ENCODE data around the gene PTPRN2. TPM values are rescaled to one million over a fixed set of nuclear protein-coding genes. Genes with fewer than 3 reads are reported as not detected.

Gene PTPRN2
- total RNA-seq, 2 experiments from 2014 or later = 0.70 TPM; not detected in 1

DNA sequence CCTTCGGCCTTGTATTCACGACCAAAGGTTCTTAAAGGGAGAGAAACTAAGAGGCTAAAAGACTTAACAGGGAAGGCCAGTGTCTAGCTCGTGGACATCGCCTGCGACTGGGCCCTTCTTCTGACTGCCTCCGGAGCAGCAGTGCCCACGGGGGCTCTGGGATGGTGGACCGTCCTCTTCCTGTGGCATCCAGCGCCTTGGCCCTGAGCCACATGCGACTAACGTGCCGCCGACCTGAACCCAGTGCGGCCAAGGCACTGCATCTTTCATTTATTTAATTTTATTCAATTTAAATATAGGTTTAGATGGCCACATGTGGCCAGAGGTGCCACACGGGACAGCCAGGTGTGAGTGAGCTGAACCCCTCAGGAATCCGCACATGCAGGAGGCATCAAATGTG is 451.7 kb downstream of the PTPRN2 start:
- Histone ChIP-seq H2AFZ (ENCODE audit: low read length) (no peak overlapping the region), H3K79me2 (ENCODE audit: insufficient read depth, low read depth, low read length) (no peaks in the 10 kb centered on the region), H3K4me3 (ENCODE audit: low read depth, low read length, poor library complexity, severe bottlenecking) (no peak overlapping the region), H3K27ac (ENCODE audit: low read depth, low read length, poor library complexity, severe bottlenecking) (no peak overlapping the region), H3K9me3 (ENCODE audit: low read length) (no peaks in the 10 kb centered on the region; the same call in 1 of the 2 replicates), H3K36me3 (ENCODE audit: insufficient read depth, low read length) (no peaks in the 10 kb centered on the region), H4K20me1 (ENCODE audit: insufficient read depth, low read length) (no peaks in the 10 kb centered on the region), H3K4me2 (ENCODE audit: low read length) (no peak overlapping the region), H3K9me2 (ENCODE audit: insufficient read depth, low read length) (no peaks in the 10 kb centered on the region), H3K4me1 (ENCODE audit: insufficient read depth, low read length, poor library complexity, severe bottlenecking) (no peaks in the 10 kb centered on the region)
- no peak for TF ChIP-seq EZH2phosphoT487 (IDR thresholded peaks at IDR 0.05; ENCODE audit: borderline replicate concordance, low read depth, low read length)
- TF ChIP-seq, protein P1, sequence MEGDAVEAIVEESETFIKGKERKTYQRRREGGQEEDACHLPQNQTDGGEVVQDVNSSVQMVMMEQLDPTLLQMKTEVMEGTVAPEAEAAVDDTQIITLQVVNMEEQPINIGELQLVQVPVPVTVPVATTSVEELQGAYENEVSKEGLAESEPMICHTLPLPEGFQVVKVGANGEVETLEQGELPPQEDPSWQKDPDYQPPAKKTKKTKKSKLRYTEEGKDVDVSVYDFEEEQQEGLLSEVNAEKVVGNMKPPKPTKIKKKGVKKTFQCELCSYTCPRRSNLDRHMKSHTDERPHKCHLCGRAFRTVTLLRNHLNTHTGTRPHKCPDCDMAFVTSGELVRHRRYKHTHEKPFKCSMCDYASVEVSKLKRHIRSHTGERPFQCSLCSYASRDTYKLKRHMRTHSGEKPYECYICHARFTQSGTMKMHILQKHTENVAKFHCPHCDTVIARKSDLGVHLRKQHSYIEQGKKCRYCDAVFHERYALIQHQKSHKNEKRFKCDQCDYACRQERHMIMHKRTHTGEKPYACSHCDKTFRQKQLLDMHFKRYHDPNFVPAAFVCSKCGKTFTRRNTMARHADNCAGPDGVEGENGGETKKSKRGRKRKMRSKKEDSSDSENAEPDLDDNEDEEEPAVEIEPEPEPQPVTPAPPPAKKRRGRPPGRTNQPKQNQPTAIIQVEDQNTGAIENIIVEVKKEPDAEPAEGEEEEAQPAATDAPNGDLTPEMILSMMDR (conservative IDR thresholded peaks at IDR 0.05; ENCODE audit: low read length) = no peak
- ChIA-PET CTCF (ENCODE audit: unreplicated experiment) (no interaction called here), POLR2A (no interaction called here)
- no peak for DNase-seq (ENCODE audit: low spot score)
- BruUV-seq (replicated peaks) = no TSS peak
- intact Hi-C loops (cut with micrococcal nuclease; ENCODE audit: unreplicated experiment) = no loop called here

DNA sequence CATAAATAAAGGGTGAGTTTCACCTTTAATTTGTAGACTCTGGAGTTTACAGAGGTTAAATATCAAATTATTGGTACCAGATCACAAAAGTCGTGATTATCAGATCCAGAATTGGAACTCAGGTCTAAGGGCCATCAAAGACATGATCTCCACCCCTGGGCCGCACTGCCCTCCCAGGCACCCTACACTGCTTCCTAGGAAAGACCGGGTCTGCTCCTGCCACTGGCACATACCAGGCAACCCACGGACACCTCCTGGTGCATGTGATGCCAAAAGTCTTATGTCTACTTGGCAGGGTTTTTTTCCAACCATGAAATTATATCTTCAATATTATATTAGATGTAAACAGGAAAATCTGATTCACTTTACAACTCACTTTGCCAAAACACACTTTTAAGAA is 452.8 kb downstream of the PTPRN2 start:
- intact Hi-C loops (cut with micrococcal nuclease; ENCODE audit: unreplicated experiment) = no loop called here
- Histone ChIP-seq H3K9me2 (ENCODE audit: insufficient read depth, low read length) (no peaks in the 10 kb centered on the region), H3K36me3 (ENCODE audit: insufficient read depth, low read length) (no peaks in the 10 kb centered on the region), H3K9me3 (ENCODE audit: low read length) (peaks cover 6% of the 10 kb centered on the region; the same call in 1 of the 2 replicates), H3K27ac (ENCODE audit: low read depth, low read length, poor library complexity, severe bottlenecking) (no peak overlapping the region), H2AFZ (ENCODE audit: low read length) (no peak overlapping the region), H3K4me1 (ENCODE audit: insufficient read depth, low read length, poor library complexity, severe bottlenecking) (no peaks in the 10 kb centered on the region), H3K4me2 (ENCODE audit: low read length) (no peak overlapping the region), H3K4me3 (ENCODE audit: low read depth, low read length, poor library complexity, severe bottlenecking) (no peak overlapping the region), H4K20me1 (ENCODE audit: insufficient read depth, low read length) (no peaks in the 10 kb centered on the region), H3K79me2 (ENCODE audit: insufficient read depth, low read depth, low read length) (no peaks in the 10 kb centered on the region)
- DNase-seq (ENCODE audit: low spot score) = no peak
- ChIA-PET CTCF (ENCODE audit: unreplicated experiment) (no interaction called here), POLR2A (no interaction called here)
- no TSS peak for BruUV-seq (replicated peaks)
- TF ChIP-seq, protein P1 (conservative IDR thresholded peaks at IDR 0.05; ENCODE audit: low read length) = no peak
- TF ChIP-seq EZH2phosphoT487 (IDR thresholded peaks at IDR 0.05; ENCODE audit: borderline replicate concordance, low read depth, low read length) = no peak

DNA sequence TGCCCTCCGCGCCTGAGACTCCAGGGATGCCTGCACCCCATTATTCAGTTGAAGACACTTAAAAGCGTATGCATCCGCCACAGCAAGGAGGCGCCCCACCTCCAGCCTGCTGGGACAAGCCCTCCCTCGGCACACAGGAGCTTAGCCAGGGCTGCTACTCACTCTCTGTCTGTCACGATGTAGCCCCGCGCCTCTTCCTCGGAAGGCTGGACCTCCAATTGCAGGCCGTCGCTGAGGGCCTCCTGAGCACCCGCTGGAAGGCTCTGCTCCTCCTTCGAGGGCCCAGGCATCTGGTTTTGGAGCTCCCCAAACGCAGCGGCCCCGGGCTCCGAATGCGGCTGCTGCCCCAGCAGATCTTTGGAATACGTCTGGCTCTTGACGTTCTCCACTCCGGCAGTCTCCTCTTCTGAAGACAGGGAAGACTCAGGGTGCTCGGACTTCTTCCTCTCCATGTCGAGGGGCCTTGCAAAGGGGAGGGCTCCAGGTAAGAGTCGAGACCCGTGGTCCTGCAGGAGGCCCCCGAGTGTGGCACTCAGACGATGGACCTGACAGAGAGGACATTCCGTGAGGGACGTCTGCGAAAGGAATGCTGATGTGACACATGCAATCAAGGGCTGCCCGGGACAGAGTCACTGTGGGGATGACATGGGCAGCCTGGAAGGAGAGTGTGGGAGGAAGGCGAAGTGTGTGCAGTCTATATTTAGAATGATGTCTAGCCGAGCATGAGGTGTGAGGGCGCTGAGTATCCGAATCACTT is 453.9 kb downstream of the PTPRN2 start:
- TF ChIP-seq EZH2phosphoT487 (IDR thresholded peaks at IDR 0.05; ENCODE audit: borderline replicate concordance, low read depth, low read length) = no peak
- TF ChIP-seq, protein P1 (conservative IDR thresholded peaks at IDR 0.05; ENCODE audit: low read length) = no peak
- H3K79me2 ChIP-seq (ENCODE audit: insufficient read depth, low read depth, low read length) = no peaks in the 10 kb centered on the region
- no peaks in the 10 kb centered on the region for H3K36me3 ChIP-seq (ENCODE audit: insufficient read depth, low read length)
- no TSS peak for BruUV-seq (replicated peaks)
- ChIA-PET CTCF (ENCODE audit: unreplicated experiment) (no interaction called here), POLR2A (no interaction called here)
- intact Hi-C loops (cut with micrococcal nuclease; ENCODE audit: unreplicated experiment) = no loop called here
- no peaks in the 10 kb centered on the region for H3K9me2 ChIP-seq (ENCODE audit: insufficient read depth, low read length)
- no peak overlapping the region for H3K4me2 ChIP-seq (ENCODE audit: low read length)
- no peak for DNase-seq (ENCODE audit: low spot score)
- H3K4me1 ChIP-seq (ENCODE audit: insufficient read depth, low read length, poor library complexity, severe bottlenecking) = no peaks in the 10 kb centered on the region
- no peak overlapping the region for H3K27ac ChIP-seq (ENCODE audit: low read depth, low read length, poor library complexity, severe bottlenecking)
- H3K4me3 ChIP-seq (ENCODE audit: low read depth, low read length, poor library complexity, severe bottlenecking) = no peak overlapping the region
- no peak overlapping the region for H2AFZ ChIP-seq (ENCODE audit: low read length)
- peaks cover 6% of the 10 kb centered on the region; the same call in 1 of the 2 replicates for H3K9me3 ChIP-seq (ENCODE audit: low read length)
- no peaks in the 10 kb centered on the region for H4K20me1 ChIP-seq (ENCODE audit: insufficient read depth, low read length)

Measured in OCI-LY7 (cell line).